Measurements from ENCODE around the gene NTPCR.
A peak's percentile ranks its signal among the peaks of the same experiment; 100 is the strongest.
"Not testable (repeated sequence)": the region's sequence is repeated elsewhere in the genome, so short reads cannot be mapped to it uniquely, and the experiment has no call there.

Gene NTPCR

GRCh38 chr1:232927166-232927565 is 23.2 kb upstream of the NTPCR start:
- DNase-seq (ENCODE audit: low read depth, low spot score): not testable (repeated sequence)

DNA sequence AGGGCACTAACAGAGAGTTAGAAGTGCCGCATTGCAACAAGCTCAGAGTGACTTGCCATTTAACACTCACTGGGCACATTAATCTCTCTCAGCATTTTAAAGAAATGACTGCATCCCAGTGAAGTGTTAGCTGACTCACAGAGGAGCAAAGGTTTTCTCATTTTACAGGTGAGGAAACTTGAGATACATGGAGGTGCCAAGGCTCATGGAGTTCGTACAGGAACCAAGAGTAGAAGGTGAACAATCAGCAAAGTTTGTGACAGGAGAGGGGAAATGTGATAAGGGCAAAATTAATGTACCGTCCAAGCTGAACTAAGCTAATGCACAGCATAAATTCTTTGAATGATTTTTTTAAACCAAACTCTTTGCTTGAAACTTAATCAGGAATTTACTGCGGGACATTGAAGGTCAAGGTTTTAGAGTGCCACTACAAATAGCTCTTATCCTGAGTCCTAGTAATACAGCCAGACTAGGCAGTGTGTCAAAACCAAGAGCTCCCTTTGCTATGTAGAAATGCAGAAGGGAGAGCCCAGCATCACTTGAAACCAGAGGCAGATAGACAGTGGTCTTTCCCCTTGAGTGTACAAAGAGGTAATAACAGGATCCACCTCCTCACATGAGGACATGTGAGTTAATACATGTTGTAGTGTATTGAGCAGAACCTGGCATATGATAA is 22.4 kb upstream of the NTPCR start:
- DNase-seq (ENCODE audit: low read depth, low spot score): no peak

DNA sequence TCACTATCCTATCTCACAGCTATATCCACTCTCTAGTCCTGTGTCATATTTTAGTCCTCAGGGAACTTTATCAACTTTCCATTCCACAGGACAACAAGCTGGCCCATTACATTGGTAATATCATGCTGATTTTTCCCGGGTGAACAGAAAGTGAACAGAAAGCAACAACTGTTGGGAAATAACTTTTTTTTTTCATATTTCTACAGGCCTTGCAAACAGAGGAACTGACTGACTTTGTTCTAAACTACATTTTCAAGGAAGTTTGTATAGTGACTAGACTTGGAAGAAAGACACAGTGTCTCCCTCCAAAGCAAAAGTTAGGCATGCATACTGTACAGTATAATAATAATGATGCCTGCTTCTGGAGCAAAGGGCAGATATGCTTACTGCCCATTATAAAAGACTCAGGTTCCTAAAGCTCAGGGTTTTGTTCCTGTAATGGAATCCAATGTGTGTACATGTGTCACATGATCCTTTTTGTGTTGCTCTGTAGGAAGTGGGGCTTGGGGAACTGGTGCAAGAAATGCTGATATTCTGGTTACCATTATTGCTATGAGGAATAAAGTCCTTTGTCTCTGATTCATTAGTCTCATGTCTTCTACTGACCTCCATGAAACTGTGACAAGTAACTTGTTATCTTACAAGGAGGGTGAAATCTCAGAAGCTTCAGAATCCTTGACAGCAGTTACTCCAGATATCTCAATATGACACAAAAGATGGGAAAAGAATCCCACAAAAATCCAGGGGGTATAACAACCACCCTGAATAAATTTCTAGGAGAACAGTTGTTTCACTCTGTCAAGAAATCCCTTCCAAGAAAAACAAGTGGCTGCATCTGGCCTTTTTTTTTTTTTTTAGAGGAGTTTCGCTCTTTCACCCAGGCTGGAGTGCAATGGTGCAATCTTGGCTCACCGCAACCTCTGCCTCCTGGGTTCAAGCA is 17.7 kb upstream of the NTPCR start:
- no peak for DNase-seq (ENCODE audit: low read depth, low spot score)

DNA sequence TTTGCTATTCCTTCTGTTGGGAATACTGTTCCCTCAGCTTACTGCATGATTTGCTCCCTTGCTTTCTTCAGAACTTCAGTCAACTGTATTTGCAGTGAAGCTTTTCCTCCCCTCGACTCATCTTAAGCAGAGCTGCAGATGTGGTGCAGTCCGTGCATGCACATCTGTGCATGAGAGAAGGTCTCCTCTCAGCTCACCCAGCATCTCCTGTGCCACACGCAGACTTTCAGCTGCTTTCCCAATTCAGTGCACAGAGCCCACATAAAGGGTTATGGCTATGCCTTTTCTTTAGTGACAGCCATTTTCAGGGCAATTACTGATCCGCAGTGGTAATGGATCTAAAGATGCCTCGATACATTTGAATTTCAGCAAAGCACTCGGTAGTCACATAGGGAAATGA is 13.5 kb upstream of the NTPCR start:
- no peak for DNase-seq (ENCODE audit: low read depth, low spot score)

- DNase-seq (ENCODE audit: low read depth, low spot score): no peak
Observed at GRCh38 chr1:232937741-232938375, 12.6 kb upstream of the NTPCR start.

DNA sequence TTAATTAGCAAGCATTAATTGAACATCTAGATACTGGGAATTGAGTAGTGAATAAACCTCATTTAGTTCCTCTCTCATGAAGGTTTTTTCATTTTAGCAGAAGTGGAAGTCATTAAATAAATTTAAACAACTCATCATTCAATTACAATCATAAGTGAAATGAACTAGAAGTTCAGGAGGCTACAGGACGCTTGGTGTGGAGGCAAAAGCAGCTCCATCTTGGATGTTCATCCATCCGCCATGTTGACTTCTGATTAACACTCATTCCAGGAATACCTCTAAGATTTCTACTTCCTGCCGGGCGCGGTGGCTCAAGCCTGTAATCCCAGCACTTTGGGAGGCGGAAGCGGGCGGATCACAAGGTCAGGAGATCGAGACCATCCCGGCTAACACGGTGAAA is 11.5 kb upstream of the NTPCR start:
- no peak for DNase-seq (ENCODE audit: low read depth, low spot score)

GRCh38 chr1:232939748-232940147 is 10.7 kb upstream of the NTPCR start:
- no peak for DNase-seq (ENCODE audit: low read depth, low spot score)

DNA sequence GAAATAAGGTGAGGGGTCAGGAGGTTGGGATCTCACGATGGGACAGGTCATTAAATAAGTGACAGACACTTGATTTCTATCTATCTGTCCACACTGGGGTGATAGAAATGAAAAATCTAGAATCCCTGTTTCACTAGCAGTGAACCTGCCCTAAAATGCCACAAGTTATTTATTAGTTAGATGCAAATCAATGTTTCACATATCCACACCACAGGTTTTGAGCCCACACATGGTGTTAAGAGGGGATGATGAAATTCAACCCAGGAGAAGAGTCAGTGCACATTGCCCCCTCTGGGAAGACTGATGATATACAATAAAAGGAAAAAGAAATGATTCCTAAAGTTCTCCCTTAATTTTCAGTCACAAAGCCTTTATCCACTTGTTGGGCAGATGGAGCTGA is 10.1 kb upstream of the NTPCR start:
- no peak for DNase-seq (ENCODE audit: low read depth, low spot score)

GRCh38 chr1:232942413-232943294 is 7.8 kb upstream of the NTPCR start:
- DNase-seq (ENCODE audit: low read depth, low spot score): no peak

DNA sequence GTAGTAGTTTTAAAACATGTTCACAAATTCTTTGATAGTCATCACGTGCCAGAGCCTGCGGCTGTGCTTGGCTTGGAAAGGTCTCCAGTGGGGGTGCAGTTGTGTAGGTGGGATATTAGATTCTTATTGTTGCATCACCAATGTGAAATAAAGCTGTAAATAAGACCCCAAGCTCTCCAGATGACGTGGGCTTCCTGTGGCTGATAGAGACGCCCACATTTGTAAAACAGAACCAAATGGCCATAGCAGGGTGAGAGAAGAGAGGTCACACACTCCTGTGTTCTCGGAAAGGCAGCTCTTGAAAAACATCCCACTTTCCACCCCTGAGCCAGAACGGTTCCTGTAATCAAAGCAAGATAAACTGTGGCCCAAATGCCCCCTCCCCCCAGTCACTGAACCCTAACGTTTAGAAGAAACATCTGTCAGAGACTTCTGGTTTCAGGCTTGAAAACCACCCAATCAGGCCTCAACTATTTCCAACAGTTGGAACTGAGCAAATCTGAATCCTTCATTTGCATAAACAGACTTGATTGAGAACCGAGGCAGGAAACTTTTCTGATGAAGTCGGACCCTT is 6.6 kb upstream of the NTPCR start:
- DNase-seq (ENCODE audit: low read depth, low spot score): no peak

DNA sequence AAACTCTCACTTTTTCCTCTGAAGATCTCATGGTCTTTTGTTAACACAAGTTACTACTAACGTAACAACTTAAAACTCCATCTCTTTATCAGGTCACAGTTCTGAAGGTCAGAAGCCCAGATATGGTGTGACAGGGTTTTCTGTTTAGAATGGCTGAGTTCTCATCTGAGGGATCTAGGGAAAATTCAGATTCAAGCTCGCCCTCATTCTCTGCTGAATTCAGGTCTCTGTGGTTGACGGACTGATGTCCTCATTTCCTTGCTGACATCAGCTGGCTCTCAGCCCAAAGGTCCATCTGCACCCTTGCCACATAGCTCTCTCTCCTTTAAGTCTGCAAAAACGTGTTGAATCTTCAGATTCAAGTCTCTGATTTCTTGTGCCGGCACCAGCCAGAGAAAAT is 6.1 kb upstream of the NTPCR start:
- no peak for DNase-seq (ENCODE audit: low read depth, low spot score)

GRCh38 chr1:232949636-232950196 is 695 bp upstream of the NTPCR start:
- DNase-seq (ENCODE audit: low read depth, low spot score): no peak

DNA sequence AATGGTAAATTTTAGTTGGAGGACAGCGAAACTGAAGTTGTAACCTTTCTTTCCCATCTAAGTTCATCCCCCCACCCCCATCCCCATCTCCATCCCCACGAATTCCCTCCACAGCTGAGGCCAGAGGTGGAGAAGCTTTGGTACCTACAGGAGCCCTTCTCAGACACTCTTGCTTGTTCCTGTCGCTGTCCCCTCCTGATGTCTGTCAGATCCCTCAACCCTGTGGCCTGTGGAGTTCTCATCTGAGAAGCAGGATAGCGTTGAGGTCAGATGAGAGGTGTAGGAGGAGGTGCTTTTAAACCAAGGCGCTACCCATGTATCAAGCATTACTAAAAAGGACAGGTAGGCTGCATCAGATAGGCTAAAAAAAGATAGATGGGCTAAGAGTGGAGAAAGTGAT is 769 bp downstream of the NTPCR start:
- peak; percentile 42 for DNase-seq (ENCODE audit: low read depth, low spot score)

- no peak for DNase-seq (ENCODE audit: low read depth, low spot score)
Observed at GRCh38 chr1:232951605-232952004, 1.2 kb downstream of the NTPCR start.

DNA sequence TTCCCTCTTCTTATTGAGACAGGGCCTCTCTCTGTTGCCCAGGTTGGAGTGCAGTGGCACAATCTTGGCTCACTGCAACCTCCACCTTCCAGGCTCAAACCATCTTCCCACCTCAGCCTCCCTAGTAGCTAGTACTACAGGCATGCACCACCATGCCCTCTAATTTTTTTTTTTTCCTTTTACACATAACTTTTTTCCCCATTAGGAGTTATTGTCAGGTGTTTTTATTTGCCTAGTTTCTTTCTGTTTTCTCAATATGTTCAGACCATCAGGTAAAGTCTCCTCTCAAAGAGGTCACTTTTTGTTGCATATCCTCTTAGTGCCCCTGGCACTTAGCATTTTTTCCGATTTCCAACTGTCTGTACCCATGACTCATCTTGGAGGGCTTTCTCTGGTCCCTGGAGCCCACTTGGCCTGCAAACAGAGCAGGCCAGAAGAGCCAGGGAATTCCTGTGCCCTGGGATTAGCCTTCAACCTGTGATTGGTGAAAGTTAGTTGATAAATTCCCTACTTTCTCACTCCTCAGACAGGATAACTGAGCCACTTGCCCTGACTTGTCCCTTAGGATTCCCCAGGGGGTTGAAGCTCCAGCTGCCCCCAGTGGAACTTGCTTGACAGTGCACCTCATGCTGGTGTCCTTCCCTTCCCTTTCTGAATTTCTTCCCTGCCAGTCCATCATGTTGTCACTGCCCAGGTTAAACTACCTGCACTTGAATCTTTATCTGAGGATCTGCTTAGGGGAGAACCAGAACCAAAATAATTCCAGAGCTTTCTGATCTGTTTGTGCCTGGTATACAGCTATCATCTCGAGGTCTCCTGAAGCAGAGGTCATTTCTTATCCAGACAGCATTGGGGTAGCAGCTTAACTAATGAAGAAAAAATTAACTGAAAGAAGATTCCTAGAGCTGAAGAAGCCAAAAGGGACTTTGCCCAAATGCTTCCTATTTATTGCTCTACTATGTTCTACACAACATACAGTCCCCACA is 2.4 kb downstream of the NTPCR start:
- peak; percentile 85 for DNase-seq (ENCODE audit: low read depth, low spot score)

DNA sequence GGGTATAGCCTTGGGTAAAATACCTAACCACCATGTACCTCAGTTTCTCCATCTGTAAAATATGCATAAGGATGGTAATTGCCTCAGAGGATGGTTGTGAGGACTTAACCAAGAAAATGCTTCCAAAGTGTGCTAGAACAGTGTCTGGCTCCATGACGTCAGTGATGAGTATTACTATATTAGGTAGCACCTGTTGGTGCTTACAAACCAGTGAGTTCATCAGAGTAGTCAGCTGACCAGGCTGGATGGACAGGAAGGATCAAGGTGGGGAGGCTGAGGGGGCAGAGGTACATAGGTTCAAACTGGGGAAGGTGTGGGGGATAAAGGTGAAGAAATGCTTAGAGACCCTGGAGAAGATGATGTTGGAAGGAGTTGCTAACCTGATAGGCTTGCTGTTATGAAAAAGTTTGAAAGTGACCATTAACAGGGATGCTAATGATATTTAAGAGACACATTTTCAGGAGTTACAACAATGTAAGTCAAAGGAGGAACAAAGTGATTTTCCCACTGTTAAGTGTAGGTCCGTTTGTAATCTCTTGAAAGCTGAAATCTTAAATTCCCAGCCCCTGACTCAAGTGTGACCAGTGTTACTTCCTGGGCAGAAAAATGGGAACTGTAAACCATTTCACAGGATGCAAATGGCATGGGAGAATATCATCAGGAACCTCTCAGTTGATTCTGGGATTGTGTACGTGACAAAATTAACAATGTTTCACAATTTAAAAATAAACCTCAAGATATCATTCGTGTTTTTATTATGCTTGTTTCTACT is 4.4 kb downstream of the NTPCR start:
- no peak for DNase-seq (ENCODE audit: low read depth, low spot score)

DNA sequence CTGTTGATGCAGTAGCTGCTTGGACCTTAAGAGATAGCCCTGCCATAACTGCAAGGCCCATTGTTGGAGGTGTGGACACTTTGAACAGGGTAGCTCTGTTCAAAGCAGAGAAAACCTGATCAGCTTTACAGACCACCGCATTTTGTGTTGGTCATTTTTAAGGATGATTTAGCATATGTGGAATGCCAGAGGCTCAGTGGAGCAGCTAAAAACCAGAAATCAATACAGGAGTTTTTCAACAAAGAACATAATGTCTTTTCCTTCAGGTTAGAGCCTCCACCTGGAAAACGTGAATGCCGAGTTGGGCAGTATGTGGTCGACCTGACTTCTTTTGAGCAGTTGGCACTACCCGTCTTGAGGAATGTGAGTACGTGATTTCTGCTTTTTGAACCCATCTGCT is 5.7 kb downstream of the NTPCR start:
- DNase-seq (ENCODE audit: low read depth, low spot score): no peak

DNA sequence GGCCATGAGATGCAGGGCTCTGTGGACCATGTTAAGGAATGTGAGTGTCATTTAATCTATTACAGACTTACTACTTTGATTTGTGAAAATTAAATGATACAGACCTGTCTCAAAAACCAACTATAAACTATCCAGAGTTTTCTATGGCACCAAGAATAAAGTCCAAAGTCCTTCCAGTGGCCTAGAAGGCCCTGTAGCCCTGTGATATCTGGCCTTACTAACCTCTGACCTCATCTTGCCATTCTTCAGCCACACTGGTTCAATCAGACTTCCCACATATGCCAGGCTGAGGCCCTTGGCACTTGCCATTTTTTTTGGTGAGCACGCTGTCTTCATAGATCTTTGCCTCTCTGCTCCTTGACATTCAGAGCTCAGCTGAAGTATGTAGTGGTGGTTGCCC is 7.7 kb downstream of the NTPCR start:
- no peak for DNase-seq (ENCODE audit: low read depth, low spot score)
